ENCODE measurements around the gene MYO9B.

Gene MYO9B

GRCh38 chr19:17170538-17171297 lies 95.1 kb downstream of the MYO9B start:
- Histone ChIP-seq H2AFZ (ENCODE audit: low read length) (no peak overlapping the region), H3K36me3 (ENCODE audit: insufficient read depth, low read length) (peaks cover 72% of the 10 kb centered on the region; the same call in 1 of the 2 replicates), H3K79me2 (ENCODE audit: insufficient read depth, low read length) (no peaks in the 10 kb centered on the region), H3F3A (ENCODE audit: low read depth) (no peaks in the 10 kb centered on the region), H3K9ac (ENCODE audit: low read depth, low read length, poor library complexity, severe bottlenecking) (no peak overlapping the region), H3K9me3 (ENCODE audit: insufficient read depth, low read depth, low read length) (no peaks in the 10 kb centered on the region), H3K4me2 (ENCODE audit: low read depth, low read length, poor library complexity, severe bottlenecking) (no peak overlapping the region), H3K4me1 (ENCODE audit: insufficient read depth, low read length, poor library complexity, severe bottlenecking) (no peaks in the 10 kb centered on the region), H3K9me2 (replicated peaks; ENCODE audit: low read depth, low read length) (no peaks in the 10 kb centered on the region), H4K20me1 (ENCODE audit: insufficient read depth, low read length, poor library complexity, severe bottlenecking) (no peaks in the 10 kb centered on the region), H3K4me3 (ENCODE audit: low read length, poor library complexity, severe bottlenecking) (no peak overlapping the region), H3K27me3 (ENCODE audit: insufficient read depth, low read length, poor library complexity, severe bottlenecking) (no peaks in the 10 kb centered on the region)
- no peak for TF ChIP-seq EZH2phosphoT487 (IDR thresholded peaks at IDR 0.05; ENCODE audit: borderline replicate concordance)
- TF ChIP-seq, protein P1, sequence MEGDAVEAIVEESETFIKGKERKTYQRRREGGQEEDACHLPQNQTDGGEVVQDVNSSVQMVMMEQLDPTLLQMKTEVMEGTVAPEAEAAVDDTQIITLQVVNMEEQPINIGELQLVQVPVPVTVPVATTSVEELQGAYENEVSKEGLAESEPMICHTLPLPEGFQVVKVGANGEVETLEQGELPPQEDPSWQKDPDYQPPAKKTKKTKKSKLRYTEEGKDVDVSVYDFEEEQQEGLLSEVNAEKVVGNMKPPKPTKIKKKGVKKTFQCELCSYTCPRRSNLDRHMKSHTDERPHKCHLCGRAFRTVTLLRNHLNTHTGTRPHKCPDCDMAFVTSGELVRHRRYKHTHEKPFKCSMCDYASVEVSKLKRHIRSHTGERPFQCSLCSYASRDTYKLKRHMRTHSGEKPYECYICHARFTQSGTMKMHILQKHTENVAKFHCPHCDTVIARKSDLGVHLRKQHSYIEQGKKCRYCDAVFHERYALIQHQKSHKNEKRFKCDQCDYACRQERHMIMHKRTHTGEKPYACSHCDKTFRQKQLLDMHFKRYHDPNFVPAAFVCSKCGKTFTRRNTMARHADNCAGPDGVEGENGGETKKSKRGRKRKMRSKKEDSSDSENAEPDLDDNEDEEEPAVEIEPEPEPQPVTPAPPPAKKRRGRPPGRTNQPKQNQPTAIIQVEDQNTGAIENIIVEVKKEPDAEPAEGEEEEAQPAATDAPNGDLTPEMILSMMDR (conservative IDR thresholded peaks at IDR 0.05; ENCODE audit: low read length), result no peak

DNA sequence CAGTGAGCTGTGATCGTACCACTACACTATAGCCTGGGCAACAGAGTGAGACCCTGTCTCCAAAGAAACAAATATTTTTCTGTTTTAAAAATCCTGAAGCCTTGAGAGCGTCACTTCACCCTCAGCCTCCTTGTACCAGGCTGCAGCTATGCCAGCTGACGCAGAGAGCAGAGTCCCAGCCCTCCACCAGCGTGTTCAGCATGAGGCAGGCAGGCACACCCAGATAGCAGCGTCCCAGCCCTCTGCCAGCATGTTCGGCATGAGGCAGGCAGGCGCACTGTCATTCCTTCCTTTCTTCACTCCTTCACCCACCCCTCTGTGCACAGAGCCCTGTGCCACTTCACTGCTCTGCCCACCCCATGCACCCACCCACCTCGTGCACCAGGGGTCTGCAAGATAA lies 96.3 kb downstream of the MYO9B start:
- Histone ChIP-seq H3K9me3 (ENCODE audit: insufficient read depth, low read depth, low read length) (no peaks in the 10 kb centered on the region), H2AFZ (ENCODE audit: low read length) (no peak overlapping the region), H3K4me2 (ENCODE audit: low read depth, low read length, poor library complexity, severe bottlenecking) (no peak overlapping the region), H3K79me2 (ENCODE audit: insufficient read depth, low read length) (no peaks in the 10 kb centered on the region), H3K9me2 (replicated peaks; ENCODE audit: low read depth, low read length) (no peaks in the 10 kb centered on the region), H3K4me1 (ENCODE audit: insufficient read depth, low read length, poor library complexity, severe bottlenecking) (no peaks in the 10 kb centered on the region), H3F3A (ENCODE audit: low read depth) (no peaks in the 10 kb centered on the region), H4K20me1 (ENCODE audit: insufficient read depth, low read length, poor library complexity, severe bottlenecking) (no peaks in the 10 kb centered on the region), H3K36me3 (ENCODE audit: insufficient read depth, low read length) (peaks cover 67% of the 10 kb centered on the region; the same call in 1 of the 2 replicates), H3K4me3 (ENCODE audit: low read length, poor library complexity, severe bottlenecking) (no peak overlapping the region), H3K9ac (ENCODE audit: low read depth, low read length, poor library complexity, severe bottlenecking) (no peak overlapping the region), H3K27me3 (ENCODE audit: insufficient read depth, low read length, poor library complexity, severe bottlenecking) (no peaks in the 10 kb centered on the region)
- TF ChIP-seq, protein P1 (conservative IDR thresholded peaks at IDR 0.05; ENCODE audit: low read length), result no peak
- TF ChIP-seq EZH2phosphoT487 (IDR thresholded peaks at IDR 0.05; ENCODE audit: borderline replicate concordance), result no peak

DNA sequence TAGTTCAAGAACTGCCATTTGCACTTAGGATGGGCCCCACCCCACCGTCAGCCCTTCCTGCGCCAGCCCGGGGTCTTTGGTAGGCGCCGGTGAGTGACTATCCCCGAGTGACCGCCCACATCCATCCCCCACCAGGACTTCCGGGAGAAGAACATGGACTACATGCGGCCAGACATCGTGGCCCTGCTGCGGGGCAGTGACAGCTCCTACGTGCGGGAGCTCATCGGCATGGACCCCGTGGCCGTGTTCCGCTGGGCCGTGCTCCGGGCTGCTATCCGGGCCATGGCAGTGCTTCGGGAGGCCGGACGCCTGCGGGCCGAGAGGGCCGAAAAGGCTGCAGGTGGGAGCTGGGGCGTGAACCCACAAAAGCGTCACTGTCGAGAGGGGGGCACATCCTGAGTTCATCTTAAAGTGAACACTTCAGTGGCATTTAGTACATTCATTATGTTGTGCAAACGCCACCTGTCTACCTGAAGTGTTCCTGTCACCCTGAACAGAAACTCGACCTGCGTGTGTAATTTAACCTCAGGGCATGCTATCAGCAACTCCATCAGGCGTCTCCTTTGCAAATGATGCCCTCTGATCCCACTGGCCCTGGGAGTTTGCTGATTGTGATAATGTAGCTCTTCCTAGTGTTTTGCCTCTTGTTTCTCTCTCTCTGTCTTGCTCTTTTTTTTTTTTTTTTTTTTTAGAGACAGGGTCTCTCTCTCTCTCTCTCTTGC lies 97.2 kb downstream of the MYO9B start:
- no peak overlapping the region for H2AFZ ChIP-seq (ENCODE audit: low read length)
- no peaks in the 10 kb centered on the region for H4K20me1 ChIP-seq (ENCODE audit: insufficient read depth, low read length, poor library complexity, severe bottlenecking)
- H3K27me3 ChIP-seq (ENCODE audit: insufficient read depth, low read length, poor library complexity, severe bottlenecking), result no peaks in the 10 kb centered on the region
- TF ChIP-seq EZH2phosphoT487 (IDR thresholded peaks at IDR 0.05; ENCODE audit: borderline replicate concordance), result no peak
- TF ChIP-seq, protein P1 (conservative IDR thresholded peaks at IDR 0.05; ENCODE audit: low read length), result no peak
- no peaks in the 10 kb centered on the region for H3K9me3 ChIP-seq (ENCODE audit: insufficient read depth, low read depth, low read length)
- H3K4me2 ChIP-seq (ENCODE audit: low read depth, low read length, poor library complexity, severe bottlenecking), result no peak overlapping the region
- no peak overlapping the region for H3K4me3 ChIP-seq (ENCODE audit: low read length, poor library complexity, severe bottlenecking)
- H3K4me1 ChIP-seq (ENCODE audit: insufficient read depth, low read length, poor library complexity, severe bottlenecking), result no peaks in the 10 kb centered on the region
- no peaks in the 10 kb centered on the region for H3K9me2 ChIP-seq (replicated peaks; ENCODE audit: low read depth, low read length)
- H3F3A ChIP-seq (ENCODE audit: low read depth), result no peaks in the 10 kb centered on the region
- no peak overlapping the region for H3K9ac ChIP-seq (ENCODE audit: low read depth, low read length, poor library complexity, severe bottlenecking)
- peaks cover 72% of the 10 kb centered on the region; the same call in 1 of the 2 replicates for H3K36me3 ChIP-seq (ENCODE audit: insufficient read depth, low read length)
- H3K79me2 ChIP-seq (ENCODE audit: insufficient read depth, low read length), result no peaks in the 10 kb centered on the region
